A673 (cell line): ENCODE measurements around the gene CYTH1.

Source experiments
- EZH2 ChIP-seq: fragments of 200-600 bp; sonication (generic); IDR thresholded peaks from 2 replicates; pipeline ENCODE4 v1.6.1; 2017; ENCODE audit warnings: borderline replicate concordance, low read depth, mild to moderate bottlenecking, mixed read lengths, antibody characterized with exemption, low read length; ENCODE audit not compliant: poor library complexity, severe bottlenecking
- TF ChIP-seq, protein P1 (sequence below): fragments of 300-800, 200-600 bp; sonication (generic); conservative IDR thresholded peaks from 2 replicates; pipeline ENCODE4 v1.5.1; 2017; ENCODE audit warnings: low read depth, mild to moderate bottlenecking, antibody characterized with exemption, low read length, moderate library complexity, mixed read lengths

DNA sequence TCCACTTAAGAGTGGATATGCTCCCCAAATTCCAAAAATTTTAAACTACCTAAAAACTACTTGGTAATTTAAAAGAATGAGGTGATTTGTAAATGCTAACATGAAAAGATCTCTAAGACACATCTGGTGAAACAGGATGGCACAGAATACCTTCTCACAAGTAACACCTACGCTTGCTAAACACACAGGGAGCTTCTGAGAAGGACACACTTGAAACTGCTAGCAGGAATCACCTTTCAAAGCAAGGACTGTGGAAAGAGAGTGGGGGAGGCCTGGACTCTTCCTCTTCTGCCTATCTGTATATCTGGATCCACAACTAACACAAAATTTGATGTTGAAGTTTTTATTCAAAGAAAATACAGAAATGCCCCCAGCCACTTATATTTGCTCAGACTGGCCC is 52.4 kb downstream of the CYTH1 start:
- TF ChIP-seq, protein P1, sequence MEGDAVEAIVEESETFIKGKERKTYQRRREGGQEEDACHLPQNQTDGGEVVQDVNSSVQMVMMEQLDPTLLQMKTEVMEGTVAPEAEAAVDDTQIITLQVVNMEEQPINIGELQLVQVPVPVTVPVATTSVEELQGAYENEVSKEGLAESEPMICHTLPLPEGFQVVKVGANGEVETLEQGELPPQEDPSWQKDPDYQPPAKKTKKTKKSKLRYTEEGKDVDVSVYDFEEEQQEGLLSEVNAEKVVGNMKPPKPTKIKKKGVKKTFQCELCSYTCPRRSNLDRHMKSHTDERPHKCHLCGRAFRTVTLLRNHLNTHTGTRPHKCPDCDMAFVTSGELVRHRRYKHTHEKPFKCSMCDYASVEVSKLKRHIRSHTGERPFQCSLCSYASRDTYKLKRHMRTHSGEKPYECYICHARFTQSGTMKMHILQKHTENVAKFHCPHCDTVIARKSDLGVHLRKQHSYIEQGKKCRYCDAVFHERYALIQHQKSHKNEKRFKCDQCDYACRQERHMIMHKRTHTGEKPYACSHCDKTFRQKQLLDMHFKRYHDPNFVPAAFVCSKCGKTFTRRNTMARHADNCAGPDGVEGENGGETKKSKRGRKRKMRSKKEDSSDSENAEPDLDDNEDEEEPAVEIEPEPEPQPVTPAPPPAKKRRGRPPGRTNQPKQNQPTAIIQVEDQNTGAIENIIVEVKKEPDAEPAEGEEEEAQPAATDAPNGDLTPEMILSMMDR = no peak
- TF ChIP-seq EZH2 = no peak
